SK-N-DZ (cell line): Measurements from ENCODE around the gene ABCA5.

Experiments used
- DNase-seq: peaks from one replicate; pipeline ENCODE4 v3.0.0-alpha.2; 2015; ENCODE audit warnings: low spot score

ABCA5 gene

GRCh38 chr17:69267219-69267618 is 59.7 kb downstream of the ABCA5 start:
- DNase-seq, result no peak

GRCh38 chr17:69265873-69266272 is 61.1 kb downstream of the ABCA5 start:
- no peak for DNase-seq

- DNase-seq, result no peak
Measured at GRCh38 chr17:69254187-69254586, 72.7 kb downstream of the ABCA5 start.

- DNase-seq, result no peak
Measured at GRCh38 chr17:69250641-69251040, 76.3 kb downstream of the ABCA5 start.

GRCh38 chr17:69246726-69247375 is 80.1 kb downstream of the ABCA5 start:
- peak; percentile 39 for DNase-seq

GRCh38 chr17:69246202-69246601 is 80.7 kb downstream of the ABCA5 start:
- DNase-seq, result no peak

- DNase-seq, result no peak
Measured at GRCh38 chr17:69245617-69246016, 81.3 kb downstream of the ABCA5 start.

GRCh38 chr17:69239611-69240600 is 87.0 kb downstream of the ABCA5 start:
- no peak for DNase-seq

- DNase-seq, result no peak
Measured at GRCh38 chr17:69236946-69237345, 90.0 kb downstream of the ABCA5 start.

GRCh38 chr17:69236464-69236863 is 90.5 kb downstream of the ABCA5 start:
- DNase-seq, result no peak

GRCh38 chr17:69235338-69236058 is 91.4 kb downstream of the ABCA5 start:
- peak; percentile 77 for DNase-seq

GRCh38 chr17:69232650-69233049 is 94.3 kb downstream of the ABCA5 start:
- DNase-seq, result no peak

GRCh38 chr17:69231521-69231920 is 95.4 kb downstream of the ABCA5 start:
- no peak for DNase-seq

GRCh38 chr17:69230939-69231338 is 96.0 kb downstream of the ABCA5 start:
- no peak for DNase-seq

GRCh38 chr17:69228576-69228975 is 98.4 kb downstream of the ABCA5 start, which contains the start of gene ABCA10:
Gene ABCA10, minus strand, starts transcription at chr17:69228824. Its CDS starts 3,466 bp downstream, at chr17:69225358.
- DNase-seq, result no peak

GRCh38 chr17:69228018-69228417 is 98.9 kb downstream of the ABCA5 start:
- no peak for DNase-seq

- no peak for DNase-seq
Measured at GRCh38 chr17:69227541-69227940, 99.4 kb downstream of the ABCA5 start.

GRCh38 chr17:69223809-69224208 is 103.1 kb downstream of the ABCA5 start:
- no peak for DNase-seq

GRCh38 chr17:69222707-69223258 is 104.2 kb downstream of the ABCA5 start:
- DNase-seq, result no peak

- no peak for DNase-seq
Measured at GRCh38 chr17:69220098-69220497, 106.8 kb downstream of the ABCA5 start.

GRCh38 chr17:69218986-69219385 is 107.9 kb downstream of the ABCA5 start:
- no peak for DNase-seq
